GM12873 (cell line): ENCODE data around the gene PRKCA.

Source experiments
- CTCF ChIP-seq: IDR thresholded peaks from 2 replicates; pipeline ENCODE4 v1.5.1; 2012; ENCODE audit warnings: low read depth, mild to moderate bottlenecking, moderate library complexity, low read length, control low read depth; ENCODE audit not compliant: insufficient read depth; ENCODE audit errors: missing control alignments

PRKCA gene

GRCh38 chr17:66268247-66268927 is 34.0 kb upstream of the PRKCA start:
- TF ChIP-seq CTCF: no peak

DNA sequence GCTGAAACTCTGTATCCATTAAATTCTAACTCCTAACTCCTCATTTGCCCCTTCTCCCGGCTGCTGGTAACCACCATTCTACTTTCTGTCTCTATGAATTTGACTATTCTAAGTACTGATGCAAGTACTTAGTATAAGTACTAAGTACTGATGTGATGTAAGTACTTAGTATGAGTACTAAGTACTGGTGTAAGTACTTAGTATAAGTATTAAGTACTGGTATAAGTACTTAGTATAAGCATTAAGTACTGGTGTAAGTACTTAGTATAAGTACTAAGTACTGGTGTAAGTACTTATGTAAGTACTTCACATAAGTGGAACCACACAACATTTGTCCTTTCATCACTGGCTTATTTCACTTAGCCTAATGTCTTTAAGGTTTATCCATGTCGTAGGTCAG is 32.3 kb upstream of the PRKCA start:
- no peak for TF ChIP-seq CTCF

- TF ChIP-seq CTCF: no peak
These were observed 30.9 kb upstream of the PRKCA start for GRCh38 chr17:66271512-66271911.

DNA sequence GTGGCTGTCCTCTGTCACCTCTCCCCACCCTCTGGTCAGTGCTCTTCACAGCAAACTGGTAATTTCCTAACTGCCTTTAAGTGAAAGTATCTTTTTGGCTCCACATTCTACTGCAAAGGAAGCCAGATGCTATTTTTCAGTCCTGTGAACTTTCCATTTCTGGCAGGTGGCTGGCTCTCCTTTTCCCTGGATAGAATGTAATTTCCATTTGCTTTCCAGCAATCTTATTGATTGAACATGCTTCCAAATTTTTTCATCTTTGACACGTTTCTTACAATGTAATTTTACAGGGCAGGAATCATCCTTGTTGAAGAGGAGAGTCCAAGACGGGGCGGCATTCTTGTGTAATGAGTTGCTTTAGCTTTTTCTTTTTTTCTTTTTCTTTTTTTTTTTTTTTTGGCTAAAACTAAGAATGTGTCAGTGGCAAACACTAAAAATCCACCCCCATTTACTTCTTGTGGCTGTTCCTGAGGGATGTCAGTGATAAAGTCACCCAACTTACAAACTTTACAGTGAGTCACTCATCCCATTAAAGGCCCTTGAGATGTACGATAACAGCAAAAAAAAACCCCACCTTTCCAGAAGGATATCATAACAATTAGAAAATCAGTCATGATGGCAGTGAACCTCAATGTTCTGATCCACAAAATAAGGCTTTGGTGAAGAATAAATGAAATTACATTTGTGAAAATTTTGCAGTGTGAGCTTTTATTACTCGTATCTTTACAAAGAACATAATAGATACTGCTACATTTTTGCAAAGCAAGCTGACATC is 29.4 kb upstream of the PRKCA start:
- no peak for TF ChIP-seq CTCF

DNA sequence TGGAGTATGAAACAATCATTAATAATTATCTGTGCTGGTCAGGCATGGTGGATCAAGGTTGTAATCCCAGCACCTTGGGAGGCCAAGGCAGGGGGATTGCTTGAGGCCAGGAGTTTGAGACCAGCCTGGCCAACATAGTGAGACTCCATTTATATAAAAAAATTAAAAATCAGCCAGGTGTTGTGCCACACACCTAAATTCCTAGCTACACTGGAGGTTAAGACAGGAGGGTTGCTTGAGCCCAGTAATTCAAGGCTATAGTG is 28.9 kb upstream of the PRKCA start:
- no peak for TF ChIP-seq CTCF

DNA sequence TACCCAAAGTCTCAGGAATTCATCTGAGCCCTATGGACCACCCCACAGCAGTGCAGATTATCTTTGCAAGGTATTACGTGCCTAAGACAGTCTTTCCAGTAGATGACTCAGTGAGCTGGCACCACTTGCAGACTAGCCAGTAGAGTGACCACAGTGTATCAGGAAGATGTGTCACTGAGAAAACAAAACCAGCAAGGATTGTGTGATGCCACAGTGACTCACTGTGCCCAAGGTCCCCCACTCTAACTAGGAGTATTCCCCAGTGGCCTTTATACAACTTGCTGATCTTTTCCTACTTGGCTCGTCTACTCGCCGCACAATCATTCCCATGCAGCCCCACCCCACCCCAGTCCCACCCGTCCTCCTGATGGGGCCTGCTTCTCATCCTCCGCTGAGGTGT is 26.8 kb upstream of the PRKCA start:
- no peak for TF ChIP-seq CTCF

DNA sequence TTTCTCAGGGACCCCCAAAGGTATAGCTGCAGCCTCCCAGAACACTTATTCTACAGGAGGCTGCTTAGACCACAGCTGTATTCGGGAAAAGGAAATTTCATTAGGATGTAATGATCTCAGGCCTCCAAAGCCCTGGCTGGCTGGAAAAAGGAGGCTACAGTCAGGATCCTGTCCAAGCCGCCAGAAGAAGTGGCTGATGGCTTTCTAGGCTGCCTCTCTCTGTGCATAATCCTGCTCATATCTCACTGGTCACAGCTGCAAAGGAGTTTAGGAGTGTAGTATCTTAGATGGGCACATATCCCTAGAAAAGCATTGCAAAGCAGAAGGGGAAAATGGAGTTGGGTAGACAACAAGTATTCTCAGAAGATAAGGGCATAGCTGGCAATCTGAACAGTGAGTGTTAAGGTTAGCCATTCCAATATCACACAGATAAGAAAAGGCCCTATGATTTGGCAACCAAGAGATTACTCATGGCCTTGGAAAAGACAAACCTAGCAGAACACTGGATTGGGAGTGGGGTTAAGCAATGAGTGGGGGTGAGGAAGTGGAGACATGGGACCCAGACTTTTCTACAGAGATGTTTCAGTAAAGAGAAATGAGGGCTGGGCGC is 26.0 kb upstream of the PRKCA start:
- TF ChIP-seq CTCF: no peak
